SJCRH30 (cell line): ENCODE results near the gene GFOD1. TPM values are rescaled to one million over a fixed set of nuclear protein-coding genes. Genes with fewer than 3 reads are reported as not detected.
"Not testable (repeated sequence)": the region's sequence is repeated elsewhere in the genome, so short reads cannot be mapped to it uniquely, and the experiment has no call there.

Experiments
- DNase-seq, 2 experiments: peaks; one replicate each; pipeline ENCODE4 v3.0.0-alpha.2; 2015 to 2020
- H3K27ac ChIP-seq: fragments of 250-450 bp; sonication (Bioruptor Pico); 2 replicates; pipeline ENCODE4 v1.5.1; 2020; ENCODE audit warnings: mild to moderate bottlenecking, moderate library complexity
- H3K27me3 ChIP-seq: fragments of 250-450 bp; sonication (Bioruptor Pico); 2 replicates; pipeline ENCODE4 v1.5.1; 2020; ENCODE audit warnings: mild to moderate bottlenecking, moderate library complexity
- H3K36me3 ChIP-seq: fragments of 250-450 bp; sonication (Bioruptor Pico); 2 replicates; pipeline ENCODE4 v1.5.1; 2020; ENCODE audit warnings: mild to moderate bottlenecking, moderate library complexity
- H3K4me1 ChIP-seq: fragments of 250-450 bp; sonication (Bioruptor Pico); 2 replicates; pipeline ENCODE4 v1.5.1; 2020; ENCODE audit warnings: mild to moderate bottlenecking, moderate library complexity
- H3K4me3 ChIP-seq: fragments of 250-450 bp; sonication (Bioruptor Pico); 2 replicates; pipeline ENCODE4 v1.5.1; 2020; ENCODE audit warnings: mild to moderate bottlenecking, moderate library complexity
- H3K9me3 ChIP-seq: fragments of 250-450 bp; sonication (Bioruptor Pico); replicated peaks from 2 replicates; pipeline ENCODE4 v1.5.1; 2020; ENCODE audit warnings: mild to moderate bottlenecking, moderate library complexity
- total RNA-seq: library from RNA; depleted of rRNA; stranded (reverse); fragments of >200 nt; shearing (Covaris generic); gene quantifications from 2 replicates; pipeline ENCODE4 v1.2.3, GENCODE V29; 2014

The GFOD1 gene
- total RNA-seq, 1 experiment from 2014 or later: 2.9 TPM

DNA sequence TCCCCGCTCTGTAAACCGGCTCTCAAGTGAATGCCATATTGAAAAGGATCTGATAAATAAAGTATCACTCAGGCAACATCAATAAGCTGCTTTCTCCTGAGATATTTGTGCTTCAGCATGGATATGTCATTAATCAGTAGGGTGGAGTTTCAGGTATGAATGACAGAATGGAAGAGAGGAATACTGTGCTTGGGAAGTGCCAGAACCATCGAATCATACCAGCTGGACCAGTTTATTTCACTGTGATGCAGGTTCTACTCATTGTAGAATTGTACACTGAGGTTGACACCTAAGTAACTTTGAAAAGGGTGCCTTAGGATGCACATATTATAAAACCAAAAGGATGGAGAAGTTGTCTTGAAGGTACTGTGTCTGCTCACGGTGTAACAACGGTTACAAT is 141.2 kb downstream of the GFOD1 start:
- Histone ChIP-seq H3K4me1 (no peaks in the 10 kb centered on the region), H3K27me3 (no peaks in the 10 kb centered on the region), H3K27ac (no peak overlapping the region), H3K36me3 (no peaks in the 10 kb centered on the region), H3K9me3 (no peaks in the 10 kb centered on the region), H3K4me3 (no peak overlapping the region)
- no peak for DNase-seq

DNA sequence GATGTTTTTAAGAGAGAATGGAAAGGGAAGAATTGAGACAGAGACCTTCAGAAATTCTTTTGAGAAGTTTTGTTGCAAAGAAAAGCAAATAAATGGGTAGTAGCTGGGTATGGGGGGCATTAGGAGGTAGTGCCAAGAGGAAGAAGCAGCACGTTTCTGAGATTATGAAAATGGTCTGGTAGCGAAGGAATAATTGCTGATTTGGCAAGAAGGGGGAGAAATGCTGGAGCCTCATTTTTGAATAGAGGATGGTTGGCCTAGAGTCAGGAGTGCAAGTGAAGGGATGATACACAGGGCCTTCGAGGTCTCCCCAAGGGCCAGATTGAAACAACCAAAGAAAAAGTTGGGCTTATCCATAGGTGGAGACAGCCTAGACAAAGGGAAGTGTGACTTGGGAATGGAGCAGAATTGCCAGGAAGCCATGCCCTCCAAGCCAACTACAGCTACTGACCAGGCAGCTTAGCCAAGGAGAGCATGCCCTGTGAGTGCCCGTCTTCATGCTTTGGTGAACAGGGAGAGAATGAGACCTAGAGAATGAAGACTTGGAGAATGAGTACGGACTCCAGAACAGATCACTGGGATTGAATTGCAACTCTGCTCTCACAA is 144.9 kb downstream of the GFOD1 start:
- Histone ChIP-seq H3K27ac (no peak overlapping the region), H3K4me1 (no peaks in the 10 kb centered on the region), H3K4me3 (no peak overlapping the region), H3K9me3 (no peaks in the 10 kb centered on the region), H3K36me3 (no peaks in the 10 kb centered on the region), H3K27me3 (no peaks in the 10 kb centered on the region)
- no peak for DNase-seq

DNA sequence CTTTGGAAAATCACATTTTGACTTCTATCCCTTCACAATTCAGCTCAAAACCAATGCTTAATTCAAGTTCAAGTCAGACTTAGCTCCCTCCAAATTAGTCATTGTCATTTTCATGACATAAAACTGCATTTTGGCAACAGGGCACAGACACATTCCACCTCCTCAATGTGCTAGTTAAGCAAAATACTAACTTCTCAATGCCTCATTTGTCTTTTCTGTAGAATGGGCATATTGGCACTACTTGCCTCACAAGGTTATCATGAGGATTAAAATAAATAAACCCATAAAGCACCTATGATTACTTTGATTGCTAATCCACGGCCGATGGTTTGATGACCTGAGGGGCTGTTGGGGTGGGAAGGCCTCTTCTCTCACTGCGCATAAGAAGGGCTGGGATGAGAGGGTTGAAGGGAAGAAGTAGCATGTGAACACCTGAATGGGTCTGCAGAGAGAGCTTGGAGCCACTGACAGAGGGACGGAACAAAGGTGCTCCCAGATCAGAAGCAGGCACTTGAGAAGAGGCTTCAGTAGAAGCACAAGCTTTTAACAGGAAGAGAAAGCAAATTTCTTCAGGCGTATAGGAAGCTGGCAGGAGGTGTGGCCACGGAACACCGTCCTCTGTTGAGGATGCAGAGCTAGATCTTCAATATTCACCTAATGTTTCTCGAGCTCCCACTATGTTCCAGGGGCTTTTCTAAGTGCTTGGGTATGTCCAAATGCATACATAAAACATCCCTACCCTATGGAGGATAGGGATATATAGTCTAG is 147.4 kb downstream of the GFOD1 start:
- Histone ChIP-seq H3K4me3 (no peak overlapping the region), H3K36me3 (no peaks in the 10 kb centered on the region)
- no peak for DNase-seq

DNA sequence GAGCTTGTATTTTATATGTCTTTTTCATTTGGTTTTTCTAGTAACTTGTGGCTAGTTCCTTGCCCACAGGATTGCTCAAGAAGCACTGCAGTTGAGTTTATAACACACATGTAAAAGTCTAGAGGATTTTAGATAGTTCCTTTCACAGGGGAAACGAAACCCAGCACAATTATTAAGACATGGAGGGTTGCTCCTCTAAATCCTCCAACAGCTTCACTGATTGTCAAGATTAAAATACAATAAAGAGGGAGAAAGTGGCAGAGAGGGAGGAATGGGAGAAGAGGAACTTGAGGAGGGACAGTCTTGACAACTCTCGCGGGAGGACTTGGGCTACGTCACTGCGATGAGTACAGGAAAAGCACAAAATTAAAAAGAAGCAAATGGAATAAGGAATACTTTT is 149.4 kb downstream of the GFOD1 start:
- no peaks in the 10 kb centered on the region for H3K27me3 ChIP-seq
- no peak overlapping the region for H3K4me3 ChIP-seq
- H3K9me3 ChIP-seq: no peaks in the 10 kb centered on the region
- no peak for DNase-seq
- H3K27ac ChIP-seq: no peak overlapping the region
- no peaks in the 10 kb centered on the region for H3K36me3 ChIP-seq
- no peaks in the 10 kb centered on the region for H3K4me1 ChIP-seq

More for the DNA sequence above, 147.4 kb downstream of the GFOD1 start:
- H3K27me3 ChIP-seq: no peaks in the 10 kb centered on the region
- no peaks in the 10 kb centered on the region for H3K4me1 ChIP-seq
- H3K9me3 ChIP-seq: no peaks in the 10 kb centered on the region
- no peak overlapping the region for H3K27ac ChIP-seq

DNA sequence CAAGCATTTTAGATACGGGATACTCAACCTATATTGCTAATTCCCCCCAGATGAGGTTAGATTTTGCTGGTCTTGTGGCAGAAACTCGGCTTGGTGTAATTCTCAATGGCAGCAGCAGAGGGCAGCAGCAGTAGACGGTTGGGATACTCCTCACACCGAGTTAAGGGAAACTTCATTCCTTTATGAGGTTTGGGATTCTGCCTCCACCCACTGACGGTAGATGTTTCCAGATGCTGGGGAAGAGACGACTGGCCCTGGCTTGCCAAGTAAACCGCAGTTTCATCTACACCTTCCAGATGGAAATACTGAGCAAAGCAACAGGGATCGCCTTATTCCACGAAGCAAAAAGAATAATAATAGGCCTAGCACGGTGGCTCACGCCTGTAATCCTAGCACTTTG is 150.8 kb downstream of the GFOD1 start:
- H3K36me3 ChIP-seq: no peaks in the 10 kb centered on the region
- no peaks in the 10 kb centered on the region for H3K9me3 ChIP-seq
- H3K27ac ChIP-seq: no peak overlapping the region
- H3K27me3 ChIP-seq: no peaks in the 10 kb centered on the region
- DNase-seq: peak; percentile 55 to 80
- no peak overlapping the region for H3K4me3 ChIP-seq
- H3K4me1 ChIP-seq: no peaks in the 10 kb centered on the region

DNA sequence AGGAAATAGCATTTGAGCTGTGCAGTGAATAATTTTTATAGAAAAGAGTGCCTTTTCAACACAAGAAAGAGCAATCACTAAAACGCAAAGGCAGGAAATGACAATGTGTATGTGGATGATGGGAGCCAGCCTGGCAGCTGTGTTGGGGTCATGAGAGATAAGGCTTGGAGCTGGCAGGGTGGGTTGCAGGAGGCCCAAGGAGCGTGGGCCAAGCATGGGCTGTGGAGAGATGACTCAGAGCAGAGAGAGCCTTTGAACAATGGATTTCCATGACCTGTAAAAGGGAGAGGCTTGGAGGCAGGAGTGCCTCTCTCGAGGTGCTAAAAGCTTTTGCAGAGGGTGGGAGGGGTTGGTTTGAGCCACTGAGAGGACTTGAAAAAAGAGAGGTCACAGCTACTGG is 152.4 kb downstream of the GFOD1 start:
- Histone ChIP-seq H3K4me1 (no peaks in the 10 kb centered on the region), H3K4me3 (no peak overlapping the region), H3K36me3 (no peaks in the 10 kb centered on the region), H3K27ac (no peak overlapping the region), H3K9me3 (no peaks in the 10 kb centered on the region), H3K27me3 (no peaks in the 10 kb centered on the region)
- no peak for DNase-seq

DNA sequence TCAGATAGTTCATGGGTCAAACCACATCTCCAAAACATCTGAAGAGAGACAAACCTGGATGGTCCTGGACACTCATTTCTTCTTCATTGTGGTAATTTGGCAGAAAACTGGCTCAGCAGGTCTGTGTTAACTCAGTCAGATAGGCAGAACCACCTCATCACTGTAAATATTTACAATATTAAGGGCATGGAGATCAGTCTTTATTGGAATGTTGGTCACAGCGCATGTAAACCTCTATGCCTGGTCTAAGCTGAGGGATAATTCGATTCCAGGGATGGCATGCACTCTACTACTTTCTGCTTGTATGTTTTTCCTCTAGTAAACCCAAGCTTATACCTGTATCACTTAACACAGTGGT is 155.1 kb downstream of the GFOD1 start:
- Histone ChIP-seq H3K27ac (no peak overlapping the region), H3K9me3 (no peaks in the 10 kb centered on the region), H3K27me3 (no peaks in the 10 kb centered on the region), H3K4me3 (no peak overlapping the region), H3K36me3 (no peaks in the 10 kb centered on the region), H3K4me1 (no peaks in the 10 kb centered on the region; the same call in 1 of the 2 replicates)
- no peak for DNase-seq

DNA sequence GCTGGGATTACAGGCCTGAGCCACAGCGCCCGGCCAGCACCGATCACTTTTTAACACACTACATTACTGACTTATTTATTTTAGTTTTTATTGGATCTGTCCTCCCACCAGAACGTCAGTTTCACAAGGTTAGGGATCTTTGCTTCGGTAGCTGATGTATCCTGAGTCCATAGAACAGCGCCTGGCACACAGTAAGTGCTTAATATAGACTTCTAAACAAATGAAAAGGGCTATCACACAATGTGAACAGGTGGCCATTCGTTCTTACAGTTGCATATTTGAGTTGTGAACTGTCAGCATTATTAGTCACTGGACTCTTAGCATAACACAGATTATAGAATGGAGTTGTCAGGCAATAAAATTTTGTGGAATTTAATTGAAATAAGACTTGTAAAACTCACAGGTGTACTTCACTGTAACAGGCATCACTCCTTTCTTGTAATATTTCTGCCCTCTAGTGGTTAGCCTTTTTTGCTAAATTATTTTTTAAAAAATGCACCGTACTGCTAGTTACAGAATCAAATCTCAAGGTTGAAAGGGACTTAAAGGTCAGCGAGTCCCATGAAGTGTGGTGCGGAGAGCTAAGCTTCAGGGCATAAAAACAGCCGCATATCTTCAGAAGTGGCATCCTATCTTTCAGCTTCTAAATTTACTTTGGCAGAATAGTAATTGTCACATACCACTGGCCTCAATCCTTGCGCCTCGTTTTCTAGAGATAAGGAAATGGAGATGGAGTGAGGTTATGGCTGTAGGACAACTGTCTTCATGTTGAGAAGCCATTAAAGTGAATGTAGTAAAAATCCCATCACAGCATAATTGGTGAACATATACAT is 155.7 kb downstream of the GFOD1 start:
- H3K27me3 ChIP-seq: no peaks in the 10 kb centered on the region
- peak in 1 of 2 experiments; percentile 15 for DNase-seq
- peaks cover 4% of the 10 kb centered on the region for H3K4me1 ChIP-seq
- no peak overlapping the region for H3K27ac ChIP-seq
- H3K4me3 ChIP-seq: no peak overlapping the region
- no peaks in the 10 kb centered on the region for H3K36me3 ChIP-seq
- no peaks in the 10 kb centered on the region for H3K9me3 ChIP-seq

DNA sequence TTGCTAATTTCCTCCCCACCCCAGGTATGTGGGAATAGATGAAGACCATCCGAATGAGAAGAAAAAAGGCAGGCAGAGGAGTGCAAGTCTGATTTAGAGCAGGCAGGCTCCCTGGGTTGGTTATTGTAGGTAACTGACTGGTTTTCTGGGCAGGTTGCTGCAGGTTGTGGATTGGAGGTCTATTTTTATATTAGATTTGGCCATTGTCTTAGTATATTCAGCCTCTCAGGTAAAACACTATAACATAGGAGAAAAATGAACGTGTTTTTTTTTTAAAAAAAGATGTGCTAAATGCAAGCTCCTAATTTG is 158.6 kb downstream of the GFOD1 start:
- Histone ChIP-seq H3K9me3 (no peaks in the 10 kb centered on the region), H3K4me1 (peaks cover 4% of the 10 kb centered on the region), H3K27me3 (no peaks in the 10 kb centered on the region), H3K4me3 (peak overlapping the region; percentile 79), H3K27ac (peak overlapping the region; percentile 70; the same call in 1 of the 2 replicates), H3K36me3 (0 out of 2 replicates have a peak, but pooled peaks cover 2% of the 10 kb centered on the region)
- DNase-seq: no peak

DNA sequence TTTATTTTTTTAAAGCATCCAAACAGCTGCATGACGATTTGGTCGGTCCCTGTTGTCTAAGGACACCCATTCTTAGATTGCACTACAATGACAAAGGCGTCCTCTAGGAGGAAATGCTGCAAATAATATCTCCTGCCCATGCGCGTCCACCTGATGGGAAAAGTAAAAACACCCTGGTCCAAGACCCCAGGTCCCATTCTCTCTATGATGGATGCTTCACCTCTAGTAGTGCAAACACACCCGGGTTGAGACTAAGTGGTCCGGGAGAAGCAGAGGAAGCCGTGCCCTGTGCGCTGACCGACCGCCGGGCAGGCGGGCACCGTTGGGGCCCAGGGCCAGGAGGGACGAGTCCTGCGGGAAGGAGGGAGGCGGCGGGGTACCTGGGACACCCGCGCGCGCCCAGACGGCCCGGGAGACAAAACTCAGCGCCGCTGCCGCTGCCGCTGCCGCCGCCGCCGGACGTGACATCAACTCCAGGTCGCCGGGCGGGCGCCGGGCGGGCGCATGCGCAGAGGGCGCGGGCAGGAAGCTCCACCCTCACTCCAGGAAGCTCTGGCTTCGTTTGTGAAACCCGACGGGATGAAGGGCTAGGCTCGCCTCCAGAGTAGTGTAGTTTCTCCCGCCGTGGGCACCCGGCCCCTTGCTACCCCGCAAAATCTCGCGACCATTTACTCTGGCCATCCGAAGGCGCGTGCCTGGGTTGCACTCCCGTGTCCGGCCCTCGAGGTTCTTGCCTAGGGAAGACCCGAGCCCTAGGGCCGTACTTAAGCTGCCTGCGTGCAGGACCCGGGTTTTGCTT is 159.1 kb downstream of the GFOD1 start, which contains the start of gene TBC1D7:
TBC1D7 (minus strand) TSS at position 462 of the 799 bp plus-strand sequence. CDS start 1,639 bp downstream, outside the sequence.
- Histone ChIP-seq H3K4me3 (peak within 1 kb of the TSS; percentile 79), H3K9me3 (no peaks in the 10 kb centered on the region), H3K36me3 (0 out of 2 replicates have a peak, but pooled peaks cover 2% of the 10 kb centered on the region), H3K27me3 (no peaks in the 10 kb centered on the region), H3K4me1 (peaks cover 4% of the 10 kb centered on the region), H3K27ac (peak within 1 kb of the TSS; percentile 70)
- peak; percentile 83 to 86 for DNase-seq

DNA sequence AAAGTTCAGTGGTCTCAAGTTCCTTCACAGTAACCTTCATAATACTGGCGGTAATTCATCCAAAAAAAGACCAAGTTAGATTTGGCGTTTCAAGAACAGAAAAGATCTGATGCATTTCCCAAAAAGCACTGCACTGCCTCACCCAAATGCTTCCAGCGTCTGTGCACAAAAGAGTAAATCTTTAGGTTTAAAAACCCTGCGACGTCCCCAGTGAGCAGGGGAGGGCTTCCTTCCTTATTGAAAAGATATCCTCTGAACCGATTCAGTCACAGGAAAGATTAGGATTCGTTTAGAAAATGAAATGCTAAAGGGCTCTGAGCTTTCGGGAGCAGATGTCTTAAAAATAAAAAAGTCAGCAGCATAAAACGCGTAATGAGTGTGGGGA is 159.7 kb downstream of the GFOD1 start:
- no peaks in the 10 kb centered on the region for H3K27me3 ChIP-seq
- peaks cover 4% of the 10 kb centered on the region for H3K4me1 ChIP-seq
- peak in 1 of 2 experiments; percentile 7 for DNase-seq
- H3K4me3 ChIP-seq: peak overlapping the region; percentile 79
- no peaks in the 10 kb centered on the region for H3K9me3 ChIP-seq
- peak overlapping the region; percentile 70 for H3K27ac ChIP-seq
- 0 out of 2 replicates have a peak, but pooled peaks cover 2% of the 10 kb centered on the region for H3K36me3 ChIP-seq

DNA sequence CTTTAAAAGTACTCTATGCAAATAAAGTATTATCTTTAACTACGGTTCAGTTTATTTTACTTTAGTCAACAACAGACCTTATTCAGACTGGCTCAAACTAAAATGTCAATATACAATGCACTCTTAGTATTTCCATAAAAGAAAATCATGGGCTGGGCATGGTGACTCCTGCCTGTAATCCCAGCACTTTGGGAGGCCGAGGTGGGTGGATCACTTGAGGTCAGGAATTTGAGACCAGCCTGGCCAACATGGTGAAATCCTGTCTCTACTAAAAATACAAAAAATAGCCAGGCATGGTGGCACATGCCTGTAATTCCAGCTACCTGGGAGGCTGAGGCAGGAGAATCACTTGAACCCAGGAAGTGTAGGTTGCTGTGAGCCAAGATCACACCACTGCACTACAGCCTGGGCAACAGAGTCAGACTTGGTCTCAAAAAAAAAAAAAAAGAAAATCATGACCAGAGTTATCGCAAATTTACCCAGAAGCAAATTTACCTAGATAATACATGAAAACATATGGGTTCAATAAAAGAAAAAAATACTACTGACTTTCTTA is 161.3 kb downstream of the GFOD1 start:
- H3K4me1 ChIP-seq, H3K27ac ChIP-seq, H3K4me3 ChIP-seq, H3K27me3 ChIP-seq, DNase-seq, H3K36me3 ChIP-seq, H3K9me3 ChIP-seq: not testable (repeated sequence)

DNA sequence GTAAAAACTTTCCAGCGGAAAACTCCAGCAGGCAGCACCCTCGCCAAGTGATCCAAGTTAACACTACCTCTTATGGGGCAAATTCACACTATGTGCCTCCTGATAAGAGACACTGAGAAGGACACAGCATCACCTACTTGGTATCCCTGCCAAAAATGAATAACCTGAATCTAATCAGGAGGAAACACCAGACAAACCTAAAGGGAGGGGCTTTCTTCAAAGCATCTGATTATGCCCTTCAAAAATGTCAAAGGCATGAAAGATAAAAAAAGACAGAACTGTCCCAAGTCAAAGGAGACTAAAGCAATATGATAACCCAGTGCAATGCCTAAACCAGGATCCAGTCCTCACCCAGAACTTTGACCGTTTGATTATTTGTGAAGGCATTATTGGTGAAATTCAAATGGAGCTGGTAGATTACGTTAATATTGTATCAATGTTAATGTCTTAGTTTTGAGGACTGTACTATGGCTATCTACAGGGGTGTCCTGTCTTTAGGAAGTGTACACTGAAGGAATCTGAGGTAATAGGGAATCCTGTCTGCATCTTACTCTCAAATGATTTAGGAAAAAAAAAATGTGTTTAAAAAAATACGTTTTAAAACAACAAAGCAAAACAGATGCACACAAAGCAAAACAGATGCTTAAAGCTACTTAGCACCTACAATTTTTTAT is 167.4 kb downstream of the GFOD1 start:
- Histone ChIP-seq H3K4me1 (no peaks in the 10 kb centered on the region), H3K4me3 (no peak overlapping the region), H3K36me3 (no peaks in the 10 kb centered on the region), H3K27me3 (no peaks in the 10 kb centered on the region), H3K27ac (no peak overlapping the region), H3K9me3 (no peaks in the 10 kb centered on the region)
- DNase-seq: no peak

DNA sequence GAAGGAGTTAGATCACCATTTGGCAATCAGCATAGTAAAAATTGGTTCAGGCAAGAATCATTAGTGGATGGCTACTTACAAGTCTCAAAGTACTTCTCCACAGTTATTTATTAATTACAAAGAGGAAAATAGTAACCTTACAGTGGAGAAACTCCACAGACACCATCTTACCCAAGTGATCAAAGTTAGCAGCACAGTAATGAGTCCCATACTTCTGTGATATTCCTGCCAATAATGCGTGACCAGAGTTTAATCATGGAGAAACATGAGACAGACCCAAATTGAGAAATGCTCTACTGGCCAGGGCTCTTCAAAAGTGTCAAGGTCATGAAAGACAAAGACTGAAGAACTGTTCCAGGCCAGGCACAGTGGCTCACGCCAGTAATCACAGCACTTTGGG is 168.6 kb downstream of the GFOD1 start:
- Histone ChIP-seq H3K4me3 (no peak overlapping the region), H3K9me3 (no peaks in the 10 kb centered on the region), H3K27me3 (no peaks in the 10 kb centered on the region), H3K27ac (no peak overlapping the region), H3K4me1 (no peaks in the 10 kb centered on the region), H3K36me3 (no peaks in the 10 kb centered on the region)
- no peak for DNase-seq
